Subcutaneous abdominal adipose tissue (tissue), 5 donors: ENCODE data around the gene SLC22A23.

ENCODE experiments used
- H3K27ac ChIP-seq: one replicate; pipeline ENCODE4 v1.7.0; 2013; ENCODE audit warnings: low read depth, mild to moderate bottlenecking, inconsistent platforms, low read length, moderate library complexity
- H3K27me3 ChIP-seq, 5 donors: one replicate each; pipeline ENCODE4 v1.7.0; 2013; ENCODE audit warnings: low read length in 5 of 5, inconsistent platforms in 1 of 5; ENCODE audit not compliant: control insufficient read depth in 5 of 5, insufficient read depth in 4 of 5
- H3K36me3 ChIP-seq, 5 donors: one replicate each; pipeline ENCODE4 v1.7.0; 2013; ENCODE audit warnings: low read length in 5 of 5; ENCODE audit not compliant: control insufficient read depth in 5 of 5, insufficient read depth in 5 of 5
- H3K4me1 ChIP-seq, 5 donors: one replicate each; pipeline ENCODE4 v1.7.0; 2013; ENCODE audit warnings: low read length in 5 of 5, mild to moderate bottlenecking in 3 of 5, moderate library complexity in 1 of 5; ENCODE audit not compliant: control insufficient read depth in 5 of 5, insufficient read depth in 5 of 5
- H3K4me3 ChIP-seq, 5 donors: one replicate each; pipeline ENCODE4 v1.7.0; 2013; ENCODE audit warnings: low read length in 5 of 5, low read depth in 1 of 5
- H3K9ac ChIP-seq, 5 donors: one replicate each; pipeline ENCODE4 v1.7.0; 2013; ENCODE audit warnings: low read length in 5 of 5, mild to moderate bottlenecking in 4 of 5, moderate library complexity in 3 of 5
- H3K9me3 ChIP-seq, 5 donors: one replicate each; pipeline ENCODE4 v1.7.0; 2013; ENCODE audit warnings: low read length in 5 of 5; ENCODE audit not compliant: control insufficient read depth in 5 of 5
- donor health status: healthy.
- donor health status: healthy.
- donor health status: healthy.
- donor health status: healthy.
- donor health status: healthy.

The SLC22A23 gene

GRCh38 chr6:3309391-3310050, 147.3 kb downstream of the SLC22A23 start:
- H3K27me3 ChIP-seq: no peaks in the 10 kb centered on the region

GRCh38 chr6:3308106-3308505, 148.7 kb downstream of the SLC22A23 start:
- H3K27me3 ChIP-seq: no peaks in the 10 kb centered on the region
- no peak overlapping the region for H3K9ac ChIP-seq
- no peak overlapping the region for H3K4me3 ChIP-seq
- peaks cover 3 to 25% (median 11%) of the 10 kb centered on the region in 5 donors for H3K36me3 ChIP-seq
- H3K9me3 ChIP-seq: no peaks in the 10 kb centered on the region
- H3K4me1 ChIP-seq: peaks cover 0 to 6% (median 0%) of the 10 kb centered on the region in 5 donors
- no peak overlapping the region for H3K27ac ChIP-seq

More at GRCh38 chr6:3309391-3310050, 147.3 kb downstream of the SLC22A23 start:
- Histone ChIP-seq H3K27ac (no peak overlapping the region), H3K9ac (no peak overlapping the region), H3K4me3 (no peak overlapping the region), H3K36me3 (peaks cover 0 to 25% (median 11%) of the 10 kb centered on the region in 5 donors), H3K4me1 (peaks cover 0 to 9% (median 0%) of the 10 kb centered on the region in 5 donors), H3K9me3 (no peaks in the 10 kb centered on the region)

- H3K9ac ChIP-seq: no peak overlapping the region
- no peak overlapping the region for H3K4me3 ChIP-seq
- H3K9me3 ChIP-seq: no peaks in the 10 kb centered on the region
- peaks cover 4 to 22% (median 11%) of the 10 kb centered on the region in 5 donors for H3K36me3 ChIP-seq
- no peaks in the 10 kb centered on the region for H3K27me3 ChIP-seq
- peaks cover 0 to 2% (median 0%) of the 10 kb centered on the region in 5 donors for H3K4me1 ChIP-seq
- no peak overlapping the region for H3K27ac ChIP-seq
Observed at GRCh38 chr6:3307436-3307835, 149.4 kb downstream of the SLC22A23 start.

- Histone ChIP-seq H3K9ac (no peak overlapping the region), H3K27me3 (no peaks in the 10 kb centered on the region), H3K4me3 (no peak overlapping the region), H3K36me3 (peaks cover 4 to 22% (median 11%) of the 10 kb centered on the region in 5 donors), H3K27ac (no peak overlapping the region), H3K4me1 (no peaks in the 10 kb centered on the region), H3K9me3 (no peaks in the 10 kb centered on the region)
Observed at GRCh38 chr6:3306848-3307247, 150.0 kb downstream of the SLC22A23 start.

- H3K9ac ChIP-seq: no peak overlapping the region
Observed at GRCh38 chr6:3305831-3306230, 151.0 kb downstream of the SLC22A23 start.

GRCh38 chr6:3305216-3305565, 151.7 kb downstream of the SLC22A23 start:
- no peaks in the 10 kb centered on the region for H3K27me3 ChIP-seq
- peaks cover 4 to 22% (median 11%) of the 10 kb centered on the region in 5 donors for H3K36me3 ChIP-seq
- H3K9me3 ChIP-seq: no peaks in the 10 kb centered on the region
- H3K4me1 ChIP-seq: no peaks in the 10 kb centered on the region
- H3K4me3 ChIP-seq: no peak overlapping the region
- H3K9ac ChIP-seq: no peak overlapping the region
- no peak overlapping the region for H3K27ac ChIP-seq

More at GRCh38 chr6:3305831-3306230, 151.0 kb downstream of the SLC22A23 start:
- no peaks in the 10 kb centered on the region for H3K27me3 ChIP-seq
- H3K27ac ChIP-seq: no peak overlapping the region
- peaks cover 4 to 22% (median 11%) of the 10 kb centered on the region in 5 donors for H3K36me3 ChIP-seq
- H3K9me3 ChIP-seq: no peaks in the 10 kb centered on the region
- no peak overlapping the region for H3K4me3 ChIP-seq
- no peaks in the 10 kb centered on the region for H3K4me1 ChIP-seq

- Histone ChIP-seq H3K4me3 (no peak overlapping the region), H3K27ac (no peak overlapping the region), H3K9ac (no peak overlapping the region), H3K4me1 (no peaks in the 10 kb centered on the region), H3K36me3 (peaks cover 4 to 22% (median 11%) of the 10 kb centered on the region in 5 donors), H3K9me3 (no peaks in the 10 kb centered on the region), H3K27me3 (no peaks in the 10 kb centered on the region)
Observed at GRCh38 chr6:3304500-3305215, 152.2 kb downstream of the SLC22A23 start.

GRCh38 chr6:3303795-3304411, 152.9 kb downstream of the SLC22A23 start:
- Histone ChIP-seq H3K4me3 (no peak overlapping the region), H3K27ac (no peak overlapping the region), H3K9me3 (no peaks in the 10 kb centered on the region), H3K4me1 (no peaks in the 10 kb centered on the region), H3K36me3 (peaks cover 4 to 22% (median 11%) of the 10 kb centered on the region in 5 donors), H3K9ac (no peak overlapping the region), H3K27me3 (no peaks in the 10 kb centered on the region)

- Histone ChIP-seq H3K27ac (no peak overlapping the region), H3K9ac (no peak overlapping the region), H3K36me3 (peaks cover 4 to 25% (median 12%) of the 10 kb centered on the region in 5 donors), H3K4me3 (no peak overlapping the region), H3K9me3 (no peaks in the 10 kb centered on the region), H3K4me1 (no peaks in the 10 kb centered on the region), H3K27me3 (no peaks in the 10 kb centered on the region)
Observed at GRCh38 chr6:3301506-3301905, 155.3 kb downstream of the SLC22A23 start.

GRCh38 chr6:3299221-3299620, 157.6 kb downstream of the SLC22A23 start:
- H3K4me3 ChIP-seq: no peak overlapping the region
- H3K27ac ChIP-seq: no peak overlapping the region
- no peaks in the 10 kb centered on the region for H3K27me3 ChIP-seq

More at GRCh38 chr6:3299221-3299620, 157.6 kb downstream of the SLC22A23 start:
- Histone ChIP-seq H3K9me3 (no peaks in the 10 kb centered on the region), H3K36me3 (peaks cover 4 to 27% (median 14%) of the 10 kb centered on the region in 5 donors), H3K9ac (no peak overlapping the region), H3K4me1 (peaks cover 0 to 6% (median 0%) of the 10 kb centered on the region in 5 donors)
